ENCODE results near the gene SLC38A3. TPM values are rescaled to one million over a fixed set of nuclear protein-coding genes. Genes with fewer than 3 reads are reported as not detected.

SLC38A3 gene
- total and polyA plus RNA-seq, 2 of the 8 experiments (the other 6 are each of a cell fraction or from before 2014, with no cell fraction given), result 1.2 to 3.7 TPM

DNA sequence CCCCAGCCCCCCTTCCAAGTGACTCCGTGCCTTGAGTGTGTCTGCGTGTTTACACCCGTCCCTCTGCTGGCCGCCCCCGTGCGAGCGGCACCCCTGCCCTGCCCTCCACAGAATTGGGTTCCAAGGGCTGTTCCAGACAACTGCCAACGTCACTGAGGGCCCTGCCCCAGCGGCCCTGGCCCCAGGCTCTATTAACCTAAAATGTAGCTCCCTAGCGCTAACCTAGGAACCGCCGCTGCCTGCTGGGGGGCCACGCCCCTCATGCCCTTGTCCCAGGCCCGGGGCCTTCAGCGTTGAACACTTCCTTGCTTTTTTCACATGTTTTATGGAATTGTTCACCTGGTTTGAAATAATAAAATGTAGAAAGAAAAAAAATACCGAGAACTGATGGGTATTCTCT lies 53.9 kb downstream of the SLC38A3 start:
- Histone ChIP-seq H3K27me3 (replicated peaks in 1 of 4; ENCODE audit: control insufficient read depth in 3 of 4, extremely low read depth in 1 of 4, insufficient read depth in 3 of 4, low read length in 3 of 4) (no peaks in the 10 kb centered on the region), H3K36me3 (ENCODE audit: control insufficient read depth in 2 of 4, insufficient read depth in 4 of 4, low read length in 3 of 4) (peaks cover 15 to 26% (median 20%) of the 10 kb centered on the region in 4 experiments; a peak in 7 of 8 replicates), H4K91ac (replicated peaks; ENCODE audit: insufficient read length, low read length) (no peak overlapping the region), H3K4me2 (ENCODE audit: insufficient read depth in 1 of 2, low read depth in 2 of 2, low read length in 2 of 2) (no peak overlapping the region), H3K23ac (ENCODE audit: insufficient read length) (no peak overlapping the region), H3K79me1 (ENCODE audit: low read depth, low read length) (peaks cover 4% of the 10 kb centered on the region; the same call in 1 of the 2 replicates), H4K20me1 (replicated peaks in 1 of 2; ENCODE audit: control insufficient read depth in 1 of 2, insufficient read depth in 2 of 2, low read length in 2 of 2) (peaks cover 2 to 7% of the 10 kb centered on the region in 2 experiments), H3K79me2 (ENCODE audit: control insufficient read depth in 1 of 2, insufficient read depth in 2 of 2, low read length in 2 of 2) (no peaks in the 10 kb centered on the region), H2BK20ac (ENCODE audit: low read length) (no peak overlapping the region), H4K8ac (ENCODE audit: extremely low read depth, insufficient read depth, low read length) (no peak overlapping the region), H2BK5ac (ENCODE audit: low read depth, low read length) (no peak overlapping the region), H3K9me3 (ENCODE audit: insufficient read depth in 2 of 2, low read depth in 1 of 2, low read length in 1 of 2) (no peaks in the 10 kb centered on the region), H3K27ac (ENCODE audit: low read depth, low read length) (no peak overlapping the region), H2BK120ac (replicated peaks; ENCODE audit: low read depth, low read length) (no peak overlapping the region), H4K5ac (ENCODE audit: insufficient read length, low read depth, low read length) (no peak overlapping the region), H3K9ac (replicated peaks in 1 of 4; ENCODE audit: extremely low read depth in 1 of 4, low read depth in 3 of 4, low read length in 3 of 4) (no peak overlapping the region), H2BK15ac (ENCODE audit: low read length) (no peak overlapping the region), H2AFZ (ENCODE audit: low read length) (no peak overlapping the region), H3K56ac (replicated peaks; ENCODE audit: insufficient read length, low read depth, low read length) (no peak overlapping the region), H3K23me2 (ENCODE audit: low read depth, low read length) (no peaks in the 10 kb centered on the region), H3K18ac (ENCODE audit: extremely low read depth, low read length) (no peak overlapping the region), H2AK5ac (ENCODE audit: low read depth, low read length) (no peak overlapping the region), H3K4me1 (replicated peaks in 1 of 4; ENCODE audit: control insufficient read depth in 3 of 4, insufficient read depth in 4 of 4, low read length in 3 of 4) (peaks cover 0 to 18% (median 14%) of the 10 kb centered on the region in 4 experiments; a peak in 6 of 7 replicates), H3K4ac (replicated peaks; ENCODE audit: insufficient read length, low read depth, low read length) (no peak overlapping the region), H3K14ac (ENCODE audit: insufficient read length) (no peak overlapping the region), H3K4me3 (ENCODE audit: extremely low read depth in 1 of 4, insufficient read depth in 2 of 4, low read depth in 3 of 4, low read length in 4 of 4) (no peak overlapping the region), H2BK12ac (ENCODE audit: low read depth, low read length) (no peak overlapping the region)
- CTCF ChIA-PET (ENCODE audit: partially characterized antibody), result interaction anchor here (0.6 to 53.5 kb wide), 12 partner anchors 10 to 921 kb away, joined by 3 to 2149 read pairs (median 8); partner anchors contain the start of genes GNAI2, GNAT1, IFRD2 and LSMEM2
- 94% methylated on average over 16 of the region's 16 CpGs; no CpG with 5 or more reads in 1 of the 2 experiments for WGBS, 2 experiments (ENCODE audit: extremely low coverage in 1 of 2, insufficient coverage in 1 of 2, insufficient read length in 1 of 2, insufficient replicate concordance in 2 of 2, low coverage in 1 of 2, low lambda C conversion rate in 2 of 2, missing lambda C conversion rate in 1 of 2)
- DNase-seq (ENCODE audit: low read depth in 1 of 2, low spot score in 2 of 2) (no peak), FAIRE-seq (no peak)
- POLR2A ChIA-PET (ENCODE audit: partially characterized antibody), result interaction anchor here (0.6 to 4.3 kb wide), 16 partner anchors 9 to 64 kb away, joined by 3 to 35 read pairs (median 5); partner anchors contain the start of genes GNAI2, HYAL2, LSMEM2 and SEMA3B
- TF ChIP-seq PHF8 (conservative IDR thresholded peaks at IDR 0.05; ENCODE audit: low read depth, low read length), result no peak
- TF ChIP-seq, protein P1, sequence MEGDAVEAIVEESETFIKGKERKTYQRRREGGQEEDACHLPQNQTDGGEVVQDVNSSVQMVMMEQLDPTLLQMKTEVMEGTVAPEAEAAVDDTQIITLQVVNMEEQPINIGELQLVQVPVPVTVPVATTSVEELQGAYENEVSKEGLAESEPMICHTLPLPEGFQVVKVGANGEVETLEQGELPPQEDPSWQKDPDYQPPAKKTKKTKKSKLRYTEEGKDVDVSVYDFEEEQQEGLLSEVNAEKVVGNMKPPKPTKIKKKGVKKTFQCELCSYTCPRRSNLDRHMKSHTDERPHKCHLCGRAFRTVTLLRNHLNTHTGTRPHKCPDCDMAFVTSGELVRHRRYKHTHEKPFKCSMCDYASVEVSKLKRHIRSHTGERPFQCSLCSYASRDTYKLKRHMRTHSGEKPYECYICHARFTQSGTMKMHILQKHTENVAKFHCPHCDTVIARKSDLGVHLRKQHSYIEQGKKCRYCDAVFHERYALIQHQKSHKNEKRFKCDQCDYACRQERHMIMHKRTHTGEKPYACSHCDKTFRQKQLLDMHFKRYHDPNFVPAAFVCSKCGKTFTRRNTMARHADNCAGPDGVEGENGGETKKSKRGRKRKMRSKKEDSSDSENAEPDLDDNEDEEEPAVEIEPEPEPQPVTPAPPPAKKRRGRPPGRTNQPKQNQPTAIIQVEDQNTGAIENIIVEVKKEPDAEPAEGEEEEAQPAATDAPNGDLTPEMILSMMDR (IDR thresholded peaks at IDR 0.05; ENCODE audit: control extremely low read depth in 1 of 3, insufficient read depth in 1 of 3, low read depth in 1 of 3, low read length in 3 of 3), result peak in 1 of 3 experiments; percentile 18; a peak in 1 of 4 replicates

Measured in H1 (cell line).